Gastrocnemius medialis (tissue), 4 donors: ENCODE measurements around the gene TMPRSS13.

ENCODE experiments used
- CTCF ChIP-seq, 5 experiments: fragments of 450-650 bp in 3 of 5; fragments of 200-600 bp in 2 of 5; sonication (generic) in 2 of 5; IDR thresholded peaks in 4 of 5; conservative IDR thresholded peaks in 1 of 5; 1 replicate in 4 of 5; 2 replicates in 1 of 5; pipeline ENCODE4 v1.5.1; 2016 to 2019; ENCODE audit warnings: antibody characterized with exemption in 5 of 5, mild to moderate bottlenecking in 3 of 5, moderate library complexity in 3 of 5
- POLR2A ChIP-seq, 2 donors: fragments of 450-650 bp; IDR thresholded peaks; one replicate each; pipeline ENCODE4 v1.6.1; 2017; ENCODE audit warnings: antibody characterized with exemption in 2 of 2, mild to moderate bottlenecking in 2 of 2, moderate library complexity in 2 of 2

DNA sequence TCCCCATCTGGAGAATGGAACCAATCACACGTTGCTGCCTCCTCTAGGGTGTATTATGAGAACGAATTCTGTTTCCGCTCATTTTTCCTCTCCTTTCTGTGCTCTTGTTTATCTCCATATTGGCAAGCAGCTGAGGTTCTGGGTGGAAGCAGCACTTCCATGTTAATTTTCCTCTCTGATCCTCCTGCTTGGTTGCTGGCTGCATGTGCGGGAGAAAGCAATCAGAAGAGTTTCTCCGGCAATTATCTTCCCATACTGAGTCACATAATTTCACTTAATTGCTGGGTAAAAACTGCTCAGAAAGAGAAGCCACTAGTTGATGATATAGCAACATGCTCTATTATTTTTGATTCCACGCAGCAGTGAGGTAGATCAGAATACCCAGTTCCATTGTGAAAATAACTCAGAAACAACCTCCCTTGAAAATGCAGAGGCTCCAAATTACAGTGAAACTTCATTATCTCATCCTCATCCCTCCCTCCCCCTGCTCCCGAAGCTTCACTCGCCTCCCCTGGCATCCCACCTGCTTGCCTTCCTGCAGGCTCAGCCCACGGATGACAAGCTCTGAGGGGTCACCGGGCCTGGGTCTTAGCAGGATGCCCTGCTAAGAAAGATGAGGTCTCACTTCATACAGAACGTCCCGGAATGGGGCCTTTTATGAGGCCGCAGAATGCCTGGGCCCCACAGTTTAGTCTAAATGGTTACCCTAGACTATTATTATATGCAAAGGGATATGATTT lies 73.1 kb downstream of the TMPRSS13 start:
- TF ChIP-seq CTCF (IDR thresholded peaks at IDR 0.05 in 4 of 5, conservative IDR thresholded peaks at IDR 0.05 in 1 of 5) (no peak), POLR2A (IDR thresholded peaks at IDR 0.05) (no peak)
